Measurements from ENCODE around the gene SHD. TPM values are rescaled to one million over a fixed set of nuclear protein-coding genes. Genes with fewer than 3 reads are reported as not detected.

Gene SHD
- total and polyA plus RNA-seq, 9 of the 15 experiments (the other 6 are each of a cell fraction or from before 2014, with no cell fraction given) = 0.05 to 0.62 (median 0.15) TPM; not detected in 5

DNA sequence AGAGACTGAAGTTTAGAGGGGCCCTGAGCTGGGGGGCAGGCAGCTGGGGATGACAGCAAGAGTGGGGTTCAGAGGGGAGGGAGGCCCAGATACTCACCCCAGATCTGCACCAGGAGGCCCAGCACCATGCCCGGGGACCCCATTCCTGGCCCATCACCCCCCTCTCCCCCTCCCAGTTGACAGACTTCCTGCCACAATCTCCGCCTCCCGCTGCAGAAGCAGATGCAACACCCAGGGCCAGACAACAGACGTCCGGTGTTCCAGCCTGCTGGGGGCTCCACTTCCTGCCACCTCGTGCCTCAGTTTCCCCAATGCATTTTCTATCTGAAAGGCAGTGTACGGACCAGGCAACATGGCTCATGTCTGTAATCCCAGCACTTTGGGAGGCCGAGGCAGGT, 23.2 kb downstream of the SHD start, which contains the start of gene TMIGD2:
Gene TMIGD2, minus strand, starts transcription at position 147 of the 398 bp plus-strand sequence. Its CDS starts 4 bp downstream, at position 143.
- H3K27ac ChIP-seq (ENCODE audit: extremely low read depth, low read depth, low read length) = no peak within 1 kb of the TSS
- BruUV-seq (replicated peaks) = no TSS peak
- FAIRE-seq (no peak), ATAC-seq (no peak), DNase-seq (ENCODE audit: extremely low read depth in 1 of 4, low spot score in 3 of 4) (no peak)
- no peak within 1 kb of the TSS for H3K4me3 ChIP-seq
- no peaks in the 10 kb centered on the region for H3K79me2 ChIP-seq (ENCODE audit: control insufficient read depth, insufficient read depth, low read length)
- in situ Hi-C loops (cut with MboI) = no loop called here
- no peak within 1 kb of the TSS for H3K4me2 ChIP-seq (ENCODE audit: insufficient read depth, low read length)
- H3K36me3 ChIP-seq (ENCODE audit: control insufficient read depth, insufficient read depth, low read length) = no peaks in the 10 kb centered on the region
- H3K9ac ChIP-seq (ENCODE audit: insufficient read depth in 1 of 2, low read depth in 2 of 2, low read length in 2 of 2) = no peak within 1 kb of the TSS; a peak in 1 of 4 replicates
- H3K9me1 ChIP-seq (ENCODE audit: control insufficient read depth, insufficient read depth, low read length) = no peaks in the 10 kb centered on the region
- 32% methylated on average over 5 of the region's 8 CpGs for WGBS (ENCODE audit: insufficient coverage, low coverage, missing lambda C conversion rate)
- H3K27me3 ChIP-seq (ENCODE audit: control insufficient read depth in 2 of 2, insufficient read depth in 2 of 2, low read length in 2 of 2) = peaks cover 0 to 5% of the 10 kb centered on the region in 2 experiments; a peak in 1 of 5 replicates
- no peak for TF ChIP-seq SNRNP70 (optimal IDR thresholded peaks at IDR 0.05; ENCODE audit: low read depth, low read length)
- TF ChIP-seq BCOR (IDR thresholded peaks at IDR 0.05) = peak; percentile 24; the same call in 1 of the 2 replicates
- intact Hi-C loops (cut with micrococcal nuclease) = no loop called here
- CTCF ChIA-PET (ENCODE audit: low intra/inter-chr PET ratio) = no interaction called here
- POLR2A ChIA-PET = interaction anchor here (0.8 to 1.7 kb wide), 3 partner anchors 9 to 15 kb away, joined by 3 to 4 read pairs (median 3); no protein-coding TSS in a partner anchor
- no peaks in the 10 kb centered on the region for H3K9me3 ChIP-seq (replicated peaks; ENCODE audit: control insufficient read depth, insufficient read depth, low read depth, low read length)
- peak within 1 kb of the TSS; percentile 37 for H2AFZ ChIP-seq (ENCODE audit: low read depth, low read length)
- no peaks in the 10 kb centered on the region for H4K20me1 ChIP-seq (replicated peaks; ENCODE audit: control insufficient read depth, insufficient read depth, low read length)
- H3K4me1 ChIP-seq (replicated peaks in 1 of 2; ENCODE audit: control insufficient read depth in 2 of 2, insufficient read depth in 2 of 2, low read length in 2 of 2) = peaks cover 7 to 28% of the 10 kb centered on the region in 2 experiments; a peak in 4 of 5 replicates

DNA sequence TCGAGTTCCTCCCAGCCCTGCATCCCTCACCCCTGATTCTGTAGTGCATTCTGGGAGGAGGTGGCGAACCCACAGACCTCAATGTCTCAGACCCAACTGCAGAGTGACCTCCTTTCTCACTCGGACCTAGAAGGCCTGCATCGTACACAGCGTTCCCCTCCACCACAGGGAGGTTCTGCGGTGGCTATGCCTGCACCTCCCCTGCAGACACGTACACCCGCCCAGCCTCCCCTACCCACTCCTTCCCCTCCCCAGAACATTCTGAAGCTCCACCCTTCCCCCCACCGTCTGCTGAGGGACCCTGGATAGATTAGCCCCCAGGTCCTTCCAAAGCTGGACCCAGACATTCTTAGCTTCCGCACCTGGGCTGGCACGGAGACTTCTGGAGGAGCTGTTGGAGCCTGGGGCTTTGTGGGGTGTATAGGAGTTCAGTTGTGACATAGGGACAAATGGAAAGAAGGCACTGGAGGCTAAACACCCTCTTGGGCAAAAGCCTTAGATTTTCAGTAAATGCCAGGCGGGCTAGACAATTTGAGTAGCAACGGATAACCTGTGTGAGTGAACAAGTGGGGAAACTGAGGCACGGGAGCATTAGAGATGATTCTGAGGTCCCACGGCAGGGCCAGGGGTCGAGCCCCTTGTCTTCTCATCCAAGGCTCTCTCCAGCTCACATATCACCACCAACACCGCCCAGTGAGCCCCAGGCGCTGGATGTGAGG, 24.9 kb downstream of the SHD start:
- Histone ChIP-seq H3K9me3 (replicated peaks; ENCODE audit: control insufficient read depth, insufficient read depth, low read depth, low read length) (no peaks in the 10 kb centered on the region), H3K9me1 (ENCODE audit: control insufficient read depth, insufficient read depth, low read length) (no peaks in the 10 kb centered on the region), H3K79me2 (ENCODE audit: control insufficient read depth, insufficient read depth, low read length) (no peaks in the 10 kb centered on the region), H3K27ac (ENCODE audit: extremely low read depth, low read depth, low read length) (no peak overlapping the region), H3K4me1 (replicated peaks in 1 of 2; ENCODE audit: control insufficient read depth in 2 of 2, insufficient read depth in 2 of 2, low read length in 2 of 2) (peaks cover 7 to 22% of the 10 kb centered on the region in 2 experiments; a peak in 4 of 5 replicates), H4K20me1 (replicated peaks; ENCODE audit: control insufficient read depth, insufficient read depth, low read length) (no peaks in the 10 kb centered on the region), H3K9ac (ENCODE audit: insufficient read depth in 1 of 2, low read depth in 2 of 2, low read length in 2 of 2) (peak overlapping the region in 1 of 2 experiments; percentile 24; a peak in 1 of 4 replicates), H3K27me3 (ENCODE audit: control insufficient read depth in 2 of 2, insufficient read depth in 2 of 2, low read length in 2 of 2) (peaks cover 0 to 5% of the 10 kb centered on the region in 2 experiments; a peak in 1 of 5 replicates), H2AFZ (ENCODE audit: low read depth, low read length) (peak overlapping the region; percentile 71; the same call in 1 of the 2 replicates), H3K4me3 (peak overlapping the region; percentile 16; the same call in 1 of the 2 replicates), H3K4me2 (ENCODE audit: insufficient read depth, low read length) (peak overlapping the region; percentile 63), H3K36me3 (ENCODE audit: control insufficient read depth, insufficient read depth, low read length) (no peaks in the 10 kb centered on the region)
- in situ Hi-C loops (cut with MboI) = no loop called here
- ChIA-PET CTCF (ENCODE audit: low intra/inter-chr PET ratio) (no interaction called here), POLR2A (interaction anchor here (0.5 to 1.1 kb wide), 3 partner anchors 9 to 121 kb away, joined by 3 read pairs; no protein-coding TSS in a partner anchor)
- no peak for ATAC-seq
- 27% methylated on average over 12 of the region's 18 CpGs for WGBS (ENCODE audit: insufficient coverage, low coverage, missing lambda C conversion rate)
- TF ChIP-seq TAF7 (tag; IDR thresholded peaks at IDR 0.05) (no peak), BCOR (IDR thresholded peaks at IDR 0.05) (peak; percentile 78)
- BruUV-seq (replicated peaks) = no TSS peak
- intact Hi-C loops (cut with micrococcal nuclease) = no loop called here
- no peak for DNase-seq (ENCODE audit: extremely low read depth in 1 of 4, low spot score in 3 of 4)
- FAIRE-seq = peak; percentile 77
